GM21529 (cell line): ENCODE data around the gene WWP2.
"Not testable (repeated sequence)": the region's sequence is repeated elsewhere in the genome, so short reads cannot be mapped to it uniquely, and the experiment has no call there.

Experiments
- ATAC-seq: cut with Tn5 transposase; IDR thresholded peaks from one replicate; pipeline ENCODE4 v1.9.1; 2021; ENCODE audit not compliant: unreplicated experiment

Gene WWP2

GRCh38 chr16:69941251-69942098 is 179.3 kb downstream of the WWP2 start:
- no peak for ATAC-seq

DNA sequence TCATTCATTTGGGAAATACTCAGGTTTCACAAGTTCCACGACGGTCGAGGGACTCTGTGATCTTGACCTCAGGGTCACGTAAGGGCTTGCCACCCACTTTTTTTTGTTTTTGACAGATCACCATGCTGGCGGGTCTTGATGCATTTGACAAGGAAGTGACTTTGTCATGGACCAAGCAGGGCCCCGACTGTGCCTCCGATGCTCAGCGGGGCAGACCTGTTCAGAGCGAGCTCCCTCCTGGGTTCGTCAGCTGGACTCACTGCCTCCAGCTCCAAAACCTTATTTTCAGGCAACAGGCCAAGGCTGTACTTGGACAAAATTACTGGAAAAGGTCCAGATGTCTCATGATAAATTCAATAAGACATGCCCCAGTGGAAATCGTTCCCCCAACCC is 180.0 kb downstream of the WWP2 start:
- ATAC-seq: no peak

GRCh38 chr16:69942627-69943170 is 180.6 kb downstream of the WWP2 start:
- ATAC-seq: no peak

GRCh38 chr16:69943241-69944036 is 181.3 kb downstream of the WWP2 start:
- not testable (repeated sequence) for ATAC-seq

GRCh38 chr16:69950411-69950810 is 188.3 kb downstream of the WWP2 start:
- ATAC-seq: not testable (repeated sequence)

DNA sequence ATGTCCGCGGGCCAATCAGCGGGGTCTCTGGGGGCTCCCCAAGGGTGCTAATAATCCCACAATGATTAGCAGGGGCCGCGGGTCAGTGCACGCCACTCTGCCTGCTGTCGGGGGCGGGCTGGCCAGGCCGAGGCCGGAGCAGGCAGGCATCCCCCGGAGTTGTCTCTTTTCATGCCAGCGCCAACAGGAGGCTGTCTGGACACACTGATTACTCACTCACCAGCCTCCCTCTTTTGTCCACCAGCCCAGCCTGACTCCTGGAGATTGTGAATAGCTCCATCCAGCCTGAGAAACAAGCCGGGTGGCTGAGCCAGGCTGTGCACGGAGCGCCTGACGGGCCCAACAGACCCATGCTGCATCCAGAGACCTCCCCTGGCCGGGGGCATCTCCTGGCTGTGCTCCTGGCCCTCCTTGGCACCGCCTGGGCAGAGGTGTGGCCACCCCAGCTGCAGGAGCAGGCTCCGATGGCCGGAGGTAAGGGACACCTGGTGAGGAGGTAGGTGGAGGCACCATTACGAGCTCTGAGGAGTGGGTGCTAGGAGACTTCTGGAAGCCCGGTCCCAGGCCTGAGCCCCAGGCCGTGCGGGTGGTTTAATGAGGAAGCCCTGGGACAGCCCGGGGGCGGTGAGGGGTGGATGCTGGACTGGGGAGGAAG is 189.0 kb downstream of the WWP2 start, which contains the start of gene CLEC18A:
Gene CLEC18A (plus strand): TSS at position 318 of the 655 bp plus-strand sequence. CDS start 33 bp downstream, at position 351.
- not testable (repeated sequence) for ATAC-seq

- ATAC-seq: not testable (repeated sequence)
Measured at GRCh38 chr16:69951672-69952031, 189.5 kb downstream of the WWP2 start.

GRCh38 chr16:69952116-69952515 is 190.0 kb downstream of the WWP2 start:
- ATAC-seq: not testable (repeated sequence)

- ATAC-seq: not testable (repeated sequence)
Measured at GRCh38 chr16:69952572-69953355, 190.6 kb downstream of the WWP2 start.

GRCh38 chr16:69954241-69954640 is 192.1 kb downstream of the WWP2 start:
- ATAC-seq: not testable (repeated sequence)

GRCh38 chr16:69963312-69963711 is 201.2 kb downstream of the WWP2 start:
- not testable (repeated sequence) for ATAC-seq

DNA sequence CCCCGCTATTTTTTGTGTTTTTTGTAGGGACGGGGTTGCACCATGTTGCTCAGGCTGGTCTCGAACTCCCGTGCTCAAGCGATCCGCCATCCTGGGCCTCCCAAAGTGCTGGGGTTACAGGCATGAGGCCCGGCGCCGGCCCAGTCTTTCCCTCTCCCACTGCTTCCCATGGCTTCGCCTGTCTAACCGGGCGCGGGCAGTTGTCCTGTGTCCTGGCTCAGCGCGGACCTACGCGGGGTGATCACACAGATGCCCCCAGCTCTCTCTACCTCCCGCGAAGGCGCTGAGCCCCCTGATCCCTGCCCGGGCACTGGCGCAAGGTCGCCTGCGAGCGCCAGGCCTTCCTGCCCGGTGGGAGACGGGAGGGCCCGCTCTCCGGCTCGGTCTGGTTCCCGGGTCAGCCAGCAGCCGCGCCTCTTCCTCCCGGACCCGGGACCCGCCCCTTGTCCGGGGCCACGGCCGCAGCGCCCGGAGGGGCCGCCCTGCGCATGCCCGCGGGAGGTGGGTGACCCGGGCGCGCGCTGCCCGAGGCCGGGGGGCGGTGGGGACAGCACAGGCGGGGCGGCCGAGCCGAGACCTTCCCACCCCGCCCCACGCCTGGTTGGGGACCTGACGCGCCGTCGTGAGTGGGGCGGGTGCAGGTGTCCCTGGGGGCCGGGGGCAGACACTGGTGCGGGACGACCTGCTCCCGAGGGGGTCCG is 203.0 kb downstream of the WWP2 start:
- ATAC-seq: not testable (repeated sequence)

DNA sequence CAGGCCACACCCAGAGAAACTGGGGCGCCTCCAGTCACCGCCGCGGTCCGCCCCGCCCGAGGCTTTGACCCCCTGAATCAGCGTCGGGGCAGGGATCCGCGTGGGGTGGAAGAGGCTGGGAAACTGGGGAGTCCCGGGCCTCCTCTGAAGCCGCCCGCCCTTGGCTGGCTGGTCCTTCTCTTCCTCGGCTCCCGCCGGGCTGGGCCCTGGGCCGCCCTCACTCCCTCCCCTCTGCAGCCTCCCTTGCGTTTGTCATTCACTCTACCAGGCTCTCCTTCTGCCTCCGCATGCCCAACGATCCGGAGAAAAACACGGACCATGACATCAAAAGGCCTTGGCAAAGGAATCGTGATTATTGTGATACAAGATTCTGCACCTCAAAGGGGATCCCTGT is 203.5 kb downstream of the WWP2 start:
- not testable (repeated sequence) for ATAC-seq

- not testable (repeated sequence) for ATAC-seq
Measured at GRCh38 chr16:69967688-69968087, 205.6 kb downstream of the WWP2 start.

GRCh38 chr16:69968125-69968524 is 206.0 kb downstream of the WWP2 start:
- not testable (repeated sequence) for ATAC-seq

GRCh38 chr16:69969657-69970056 is 207.5 kb downstream of the WWP2 start:
- not testable (repeated sequence) for ATAC-seq

GRCh38 chr16:69972120-69972519 is 210.0 kb downstream of the WWP2 start:
- not testable (repeated sequence) for ATAC-seq

GRCh38 chr16:69972935-69973334 is 210.8 kb downstream of the WWP2 start:
- not testable (repeated sequence) for ATAC-seq

- ATAC-seq: not testable (repeated sequence)
Measured at GRCh38 chr16:69985196-69985595, 223.1 kb downstream of the WWP2 start.
